ENCODE data around the gene ASF1A.

The ASF1A gene

DNA sequence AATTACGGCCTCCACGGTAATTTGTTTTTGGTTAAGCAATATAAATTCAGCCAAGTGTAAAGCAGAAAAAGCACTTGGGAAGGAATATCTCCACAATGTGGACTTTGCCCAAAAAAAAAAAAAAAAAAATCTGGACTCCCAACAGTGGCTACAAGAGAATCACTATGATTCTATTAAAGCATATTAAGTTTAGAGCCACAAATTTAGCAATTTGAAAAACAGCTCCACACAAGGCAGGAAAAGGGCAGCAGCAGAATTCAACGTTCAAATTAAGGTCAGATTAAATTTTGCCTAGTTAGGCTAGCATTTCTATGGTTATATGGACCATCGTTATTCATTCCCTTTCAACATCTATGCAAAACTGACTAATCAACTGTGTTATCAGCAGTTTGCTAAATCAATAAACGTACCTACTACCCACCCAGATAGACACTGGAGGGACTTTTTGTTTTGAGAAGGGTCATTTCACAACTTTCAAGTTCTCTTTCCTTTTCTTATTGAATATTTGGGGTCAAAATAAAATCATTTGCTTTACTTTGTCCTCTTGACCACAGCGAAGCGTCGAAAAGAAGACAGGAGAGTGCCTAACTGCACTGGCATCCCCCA is 40.0 kb downstream of the ASF1A start:
- H3K27ac ChIP-seq, result no peak overlapping the region

DNA sequence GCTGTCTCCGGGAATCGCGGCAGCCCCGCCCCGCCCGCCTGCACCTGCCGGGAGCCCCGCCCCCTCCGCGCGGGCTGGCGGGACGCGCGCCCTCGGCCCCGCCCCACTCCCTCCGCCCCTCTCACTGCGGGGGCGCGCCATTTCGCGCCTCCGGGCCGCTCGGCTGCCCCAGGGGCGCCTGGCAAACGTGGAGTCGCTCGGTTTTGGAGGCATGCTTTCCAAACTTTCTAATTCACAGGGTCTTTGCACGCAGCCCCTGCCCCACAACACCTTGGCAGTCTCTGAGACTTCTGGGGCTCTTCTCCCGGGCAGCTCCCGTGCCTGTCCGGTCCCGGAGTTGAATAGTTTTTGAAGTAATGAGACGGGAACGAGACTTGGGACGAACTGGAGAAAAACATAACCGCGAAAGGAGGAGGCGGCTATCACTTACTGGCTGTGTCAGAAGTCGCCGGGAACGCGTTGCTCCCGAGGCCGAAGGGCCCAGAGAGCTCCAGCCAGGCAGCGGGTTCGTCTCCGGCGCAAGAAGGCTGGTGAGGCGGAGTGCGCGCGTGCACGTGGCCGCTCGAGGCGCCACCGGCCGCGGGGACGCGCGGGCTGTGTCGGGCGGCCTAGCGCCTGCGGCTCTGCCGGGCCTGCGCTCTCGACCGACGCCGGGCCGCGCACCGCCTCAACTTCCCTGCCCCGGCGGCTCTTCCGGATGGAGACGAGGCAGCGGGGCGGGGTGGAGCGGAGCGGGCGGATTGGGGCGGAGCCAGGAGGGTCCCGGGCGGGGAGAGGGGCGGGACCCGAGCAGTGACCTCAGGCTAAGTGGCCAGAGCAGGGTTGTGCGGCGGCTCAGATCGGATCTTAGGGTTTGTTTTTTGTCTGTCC is 40.7 kb downstream of the ASF1A start, which contains the start of gene MCM9:
Gene MCM9 (minus strand): TSS at position 699 of the 870 bp plus-strand sequence. CDS start 3,436 bp downstream, outside the sequence.
- no peak for TF ChIP-seq CTCF (IDR thresholded peaks at IDR 0.05; ENCODE audit: low read depth, low read length)
- peak within 1 kb of the TSS; percentile 93 for H3K27ac ChIP-seq
- peak; percentile 94 for DNase-seq
- H3K9me3 ChIP-seq (ENCODE audit: severe bottlenecking), result no peaks in the 10 kb centered on the region
- H3K4me3 ChIP-seq (ENCODE audit: low read depth, low read length), result peak within 1 kb of the TSS; percentile 99
- H3K27me3 ChIP-seq (ENCODE audit: insufficient read depth, low read depth, severe bottlenecking), result no peaks in the 10 kb centered on the region
- H3K36me3 ChIP-seq, result peaks cover 19% of the 10 kb centered on the region

More for the DNA sequence above, 40.0 kb downstream of the ASF1A start:
- Histone ChIP-seq H3K4me3 (ENCODE audit: low read depth, low read length) (peak overlapping the region; percentile 99), H3K9me3 (ENCODE audit: severe bottlenecking) (no peaks in the 10 kb centered on the region), H3K27me3 (ENCODE audit: insufficient read depth, low read depth, severe bottlenecking) (no peaks in the 10 kb centered on the region), H3K36me3 (peaks cover 25% of the 10 kb centered on the region)
- DNase-seq, result no peak
- no peak for TF ChIP-seq CTCF (IDR thresholded peaks at IDR 0.05; ENCODE audit: low read depth, low read length)

GRCh38 chr6:118935331-118935668 is 41.3 kb downstream of the ASF1A start:
- DNase-seq, result no peak
- Histone ChIP-seq H3K27me3 (ENCODE audit: insufficient read depth, low read depth, severe bottlenecking) (no peaks in the 10 kb centered on the region), H3K27ac (peak overlapping the region; percentile 65), H3K9me3 (ENCODE audit: severe bottlenecking) (no peaks in the 10 kb centered on the region), H3K36me3 (peaks cover 18% of the 10 kb centered on the region), H3K4me3 (ENCODE audit: low read depth, low read length) (peak overlapping the region; percentile 99)
- TF ChIP-seq CTCF (IDR thresholded peaks at IDR 0.05; ENCODE audit: low read depth, low read length), result no peak

DNA sequence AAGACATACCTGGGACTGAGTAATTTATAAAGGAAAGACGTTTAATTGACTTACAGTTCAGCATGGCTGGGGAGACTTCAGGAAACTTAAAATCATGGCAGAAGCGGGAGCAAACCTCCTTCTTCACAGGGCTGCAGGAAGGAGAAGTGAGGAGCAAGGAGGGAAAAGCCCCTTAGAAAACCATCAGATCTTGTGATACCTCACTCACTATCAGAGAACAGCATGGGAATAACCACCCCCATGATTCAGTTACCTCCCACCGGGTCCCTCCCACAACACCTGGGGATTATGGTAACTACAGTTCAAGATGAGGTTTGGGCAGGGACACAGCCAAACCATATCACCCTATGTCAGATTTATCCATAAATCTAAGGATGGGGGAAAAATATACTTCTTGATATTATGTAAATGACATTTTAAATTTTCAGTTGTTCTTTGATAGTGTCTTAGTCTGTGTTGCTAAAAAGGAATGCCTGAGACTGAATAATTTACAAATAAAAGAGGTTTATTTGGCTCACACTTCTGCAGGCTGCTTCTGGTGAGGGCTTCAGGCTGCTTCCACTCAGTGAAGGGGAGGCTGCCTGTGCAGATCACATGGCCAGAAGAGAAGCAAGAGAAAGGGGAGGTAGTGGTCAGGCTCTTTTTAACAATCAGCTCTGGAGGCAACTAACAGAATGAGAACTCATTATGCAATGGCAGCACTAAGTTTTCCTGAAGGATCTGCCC is 42.2 kb downstream of the ASF1A start:
- peaks cover 10% of the 10 kb centered on the region for H3K36me3 ChIP-seq
- no peak overlapping the region for H3K27ac ChIP-seq
- DNase-seq, result no peak
- no peak for TF ChIP-seq CTCF (IDR thresholded peaks at IDR 0.05; ENCODE audit: low read depth, low read length)
- no peaks in the 10 kb centered on the region for H3K27me3 ChIP-seq (ENCODE audit: insufficient read depth, low read depth, severe bottlenecking)
- no peaks in the 10 kb centered on the region for H3K9me3 ChIP-seq (ENCODE audit: severe bottlenecking)
- H3K4me3 ChIP-seq (ENCODE audit: low read depth, low read length), result no peak overlapping the region; the same call in 1 of the 2 replicates

GRCh38 chr6:118939683-118940082 is 45.7 kb downstream of the ASF1A start:
- Histone ChIP-seq H3K27ac (no peak overlapping the region), H3K9me3 (ENCODE audit: severe bottlenecking) (no peaks in the 10 kb centered on the region), H3K27me3 (ENCODE audit: insufficient read depth, low read depth, severe bottlenecking) (no peaks in the 10 kb centered on the region), H3K36me3 (no peaks in the 10 kb centered on the region), H3K4me3 (ENCODE audit: low read depth, low read length) (no peak overlapping the region)
- DNase-seq, result no peak
- TF ChIP-seq CTCF (IDR thresholded peaks at IDR 0.05; ENCODE audit: low read depth, low read length), result no peak

Data from WERI-Rb-1 (cell line).